IMR-90 (cell line): Measurements from ENCODE around the gene OCLN.
A peak's percentile ranks its signal among the peaks of the same experiment; 100 is the strongest.

Source experiments
- FOS ChIP-seq: fragments of 150-350 bp; IDR thresholded peaks from 2 replicates; pipeline ENCODE4 v1.6.1; 2016; ENCODE audit warnings: low read depth, low read length
- POLR2A ChIP-seq: IDR thresholded peaks from 2 replicates; pipeline ENCODE4 v1.6.1; 2012; ENCODE audit warnings: mild to moderate bottlenecking, low read depth, low read length
- SMC3 ChIP-seq: fragments of 150-350 bp; IDR thresholded peaks from 2 replicates; pipeline ENCODE4 v1.6.1; 2016; ENCODE audit warnings: low read depth, mild to moderate bottlenecking, antibody characterized with exemption, low read length, moderate library complexity
- TF ChIP-seq, protein P1 (sequence below): conservative IDR thresholded peaks from 2 replicates; pipeline ENCODE4 v1.5.1; 2012; ENCODE audit warnings: mild to moderate bottlenecking, low read depth, low read length, improper control_type of control experiment
- TF ChIP-seq, protein P2 (sequence below): fragments of 150-350 bp; IDR thresholded peaks from 2 replicates; pipeline ENCODE4 v1.6.1; 2017; ENCODE audit warnings: mild to moderate bottlenecking, antibody characterized with exemption, low read length, low read depth

DNA sequence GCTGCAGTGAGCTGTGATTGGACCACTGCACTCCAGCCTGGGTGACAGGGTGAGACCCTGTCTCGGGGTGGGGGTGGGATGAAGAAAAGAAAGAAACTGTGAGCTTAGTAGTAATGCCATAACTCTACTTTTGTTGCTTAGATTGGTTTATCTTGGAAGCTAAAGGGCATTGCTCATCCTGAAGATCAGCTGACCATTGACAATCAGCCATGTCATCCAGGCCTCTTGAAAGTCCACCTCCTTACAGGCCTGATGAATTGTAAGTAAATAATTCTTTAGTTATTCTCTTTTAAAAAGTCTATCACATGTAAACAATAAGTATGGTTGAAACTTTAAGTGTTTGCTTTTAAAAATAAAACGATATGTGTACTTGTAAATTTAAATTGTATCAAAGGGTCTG is 11.4 kb downstream of the OCLN start:
- TF ChIP-seq, protein P1, sequence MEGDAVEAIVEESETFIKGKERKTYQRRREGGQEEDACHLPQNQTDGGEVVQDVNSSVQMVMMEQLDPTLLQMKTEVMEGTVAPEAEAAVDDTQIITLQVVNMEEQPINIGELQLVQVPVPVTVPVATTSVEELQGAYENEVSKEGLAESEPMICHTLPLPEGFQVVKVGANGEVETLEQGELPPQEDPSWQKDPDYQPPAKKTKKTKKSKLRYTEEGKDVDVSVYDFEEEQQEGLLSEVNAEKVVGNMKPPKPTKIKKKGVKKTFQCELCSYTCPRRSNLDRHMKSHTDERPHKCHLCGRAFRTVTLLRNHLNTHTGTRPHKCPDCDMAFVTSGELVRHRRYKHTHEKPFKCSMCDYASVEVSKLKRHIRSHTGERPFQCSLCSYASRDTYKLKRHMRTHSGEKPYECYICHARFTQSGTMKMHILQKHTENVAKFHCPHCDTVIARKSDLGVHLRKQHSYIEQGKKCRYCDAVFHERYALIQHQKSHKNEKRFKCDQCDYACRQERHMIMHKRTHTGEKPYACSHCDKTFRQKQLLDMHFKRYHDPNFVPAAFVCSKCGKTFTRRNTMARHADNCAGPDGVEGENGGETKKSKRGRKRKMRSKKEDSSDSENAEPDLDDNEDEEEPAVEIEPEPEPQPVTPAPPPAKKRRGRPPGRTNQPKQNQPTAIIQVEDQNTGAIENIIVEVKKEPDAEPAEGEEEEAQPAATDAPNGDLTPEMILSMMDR: no peak
- TF ChIP-seq POLR2A (no peak), FOS (no peak), SMC3 (no peak)
- TF ChIP-seq, protein P2, sequence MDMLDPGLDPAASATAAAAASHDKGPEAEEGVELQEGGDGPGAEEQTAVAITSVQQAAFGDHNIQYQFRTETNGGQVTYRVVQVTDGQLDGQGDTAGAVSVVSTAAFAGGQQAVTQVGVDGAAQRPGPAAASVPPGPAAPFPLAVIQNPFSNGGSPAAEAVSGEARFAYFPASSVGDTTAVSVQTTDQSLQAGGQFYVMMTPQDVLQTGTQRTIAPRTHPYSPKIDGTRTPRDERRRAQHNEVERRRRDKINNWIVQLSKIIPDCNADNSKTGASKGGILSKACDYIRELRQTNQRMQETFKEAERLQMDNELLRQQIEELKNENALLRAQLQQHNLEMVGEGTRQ: peak; percentile 23; the same call in 1 of the 2 replicates
